Skeletal muscle satellite cell (primary cell): Measurements from ENCODE around the gene RANBP9.

Experiments used
- H3K27me3 ChIP-seq: 2 replicates; pipeline ENCODE4 v1.7.0; 2013; ENCODE audit warnings: low read length; ENCODE audit not compliant: control insufficient read depth, insufficient read depth
- H3K36me3 ChIP-seq: 2 replicates; pipeline ENCODE4 v1.7.0; 2013; ENCODE audit warnings: mild to moderate bottlenecking, control low read depth, low read length; ENCODE audit not compliant: insufficient read depth
- H3K4me1 ChIP-seq: 2 replicates; pipeline ENCODE4 v1.7.0; 2013; ENCODE audit warnings: low read length; ENCODE audit not compliant: control insufficient read depth, insufficient read depth
- H3K4me2 ChIP-seq: 2 replicates; pipeline ENCODE4 v1.7.0; 2013; ENCODE audit warnings: mild to moderate bottlenecking, low read length
- H3K4me3 ChIP-seq: 2 replicates; pipeline ENCODE4 v1.7.0; 2013; ENCODE audit warnings: low read length
- H3K9ac ChIP-seq: 2 replicates; pipeline ENCODE4 v1.7.0; 2013; ENCODE audit warnings: mild to moderate bottlenecking, low read depth, low read length, moderate library complexity
- H3K9me3 ChIP-seq: replicated peaks from 2 replicates; pipeline ENCODE4 v1.7.0; 2013; ENCODE audit warnings: mild to moderate bottlenecking, control low read depth, low read length

The RANBP9 gene

GRCh38 chr6:13613029-13613594, 98.5 kb downstream of the RANBP9 start:
- Histone ChIP-seq H3K9me3 (no peaks in the 10 kb centered on the region), H3K4me3 (no peak overlapping the region), H3K4me2 (peak overlapping the region; percentile 98), H3K36me3 (peaks cover 14% of the 10 kb centered on the region), H3K4me1 (peaks cover 23% of the 10 kb centered on the region), H3K9ac (no peak overlapping the region), H3K27me3 (no peaks in the 10 kb centered on the region)

DNA sequence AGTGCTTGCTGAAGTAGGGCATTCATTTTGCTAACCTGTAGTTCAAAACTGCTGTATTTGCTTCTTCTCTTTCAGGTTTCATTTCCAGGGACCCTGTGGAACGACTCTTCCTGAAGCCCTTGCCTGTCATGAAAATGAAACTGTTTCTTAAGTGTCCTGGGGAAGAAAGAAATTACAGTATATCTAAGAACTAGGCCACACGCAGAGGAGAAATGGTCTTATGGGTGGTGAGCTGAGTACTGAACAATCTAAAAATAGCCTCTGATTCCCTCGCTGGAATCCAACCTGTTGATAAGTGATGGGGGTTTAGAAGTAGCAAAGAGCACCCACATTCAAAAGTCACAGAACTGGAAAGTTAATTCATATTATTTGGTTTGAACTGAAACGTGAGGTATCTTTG, 99.9 kb downstream of the RANBP9 start:
- H3K27me3 ChIP-seq, result no peaks in the 10 kb centered on the region
- peaks cover 5% of the 10 kb centered on the region for H3K36me3 ChIP-seq
- H3K9me3 ChIP-seq, result no peaks in the 10 kb centered on the region
- H3K9ac ChIP-seq, result no peak overlapping the region
- H3K4me2 ChIP-seq, result no peak overlapping the region
- no peak overlapping the region for H3K4me3 ChIP-seq
- peaks cover 16% of the 10 kb centered on the region for H3K4me1 ChIP-seq

DNA sequence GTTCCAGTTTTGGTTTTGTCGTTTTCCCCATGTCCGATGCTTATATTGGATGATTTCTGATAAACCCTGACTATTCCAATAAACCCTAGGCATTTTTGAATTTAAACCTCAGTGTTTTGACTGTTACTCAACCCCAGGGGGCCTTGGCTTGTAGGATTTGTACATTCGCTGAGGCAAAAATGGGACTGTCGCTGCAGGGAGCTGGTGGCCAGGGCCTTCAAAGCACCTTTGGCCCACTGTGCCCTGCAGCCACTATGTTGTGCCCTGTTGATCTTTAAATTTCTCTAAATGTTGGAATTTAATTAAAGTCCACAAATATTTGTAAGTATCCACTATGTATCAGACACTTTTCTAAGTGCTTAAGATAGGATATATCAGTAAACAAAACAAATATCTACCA, 106.0 kb downstream of the RANBP9 start:
- no peak overlapping the region for H3K4me2 ChIP-seq
- no peak overlapping the region for H3K9ac ChIP-seq
- H3K27me3 ChIP-seq, result no peaks in the 10 kb centered on the region
- no peaks in the 10 kb centered on the region for H3K9me3 ChIP-seq
- H3K36me3 ChIP-seq, result peaks cover 19% of the 10 kb centered on the region
- no peaks in the 10 kb centered on the region for H3K4me1 ChIP-seq
- H3K4me3 ChIP-seq, result no peak overlapping the region

DNA sequence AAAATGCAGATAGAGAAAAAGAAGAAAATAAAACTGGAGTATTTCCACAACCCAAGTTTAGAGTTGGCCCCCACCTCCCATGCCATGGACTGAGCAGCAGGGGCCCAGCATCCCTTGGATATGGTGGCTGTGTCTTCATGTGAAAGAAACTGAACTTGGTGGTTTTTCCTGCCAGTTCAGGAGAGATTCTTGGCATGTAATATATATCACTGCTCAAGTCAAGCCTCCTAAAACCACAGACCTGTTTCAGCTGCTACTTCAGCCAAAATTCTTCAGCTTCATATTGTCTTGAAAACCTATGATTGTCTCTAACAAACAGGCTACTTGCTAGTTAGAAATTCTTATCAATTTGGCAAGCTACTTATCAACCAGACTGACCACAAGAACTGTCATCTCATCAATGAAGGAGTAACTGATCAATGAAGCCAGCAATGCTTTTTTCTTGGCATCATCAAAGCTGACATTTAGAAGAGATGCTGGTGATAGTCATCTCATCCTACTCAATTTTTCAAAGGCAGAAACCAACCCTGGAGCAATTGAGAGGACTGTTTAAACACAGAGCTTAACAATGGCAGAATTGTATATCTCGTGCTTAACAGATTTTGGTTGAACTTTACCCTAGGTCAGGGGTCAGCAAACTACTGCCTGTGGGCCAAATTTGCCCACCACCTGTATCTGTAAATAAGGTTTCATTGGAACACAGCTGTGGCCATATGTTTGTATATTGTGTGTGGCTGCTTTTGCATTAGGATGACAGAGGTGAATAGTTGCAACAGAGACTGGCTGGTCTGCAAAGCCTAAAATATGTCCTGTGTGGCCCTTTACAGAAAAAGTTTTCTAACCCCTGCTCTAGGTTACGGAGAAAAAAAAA, 106.9 kb downstream of the RANBP9 start:
- Histone ChIP-seq H3K36me3 (peaks cover 22% of the 10 kb centered on the region), H3K4me3 (no peak overlapping the region), H3K4me1 (no peaks in the 10 kb centered on the region), H3K9me3 (no peaks in the 10 kb centered on the region), H3K4me2 (no peak overlapping the region), H3K27me3 (no peaks in the 10 kb centered on the region), H3K9ac (no peak overlapping the region)

DNA sequence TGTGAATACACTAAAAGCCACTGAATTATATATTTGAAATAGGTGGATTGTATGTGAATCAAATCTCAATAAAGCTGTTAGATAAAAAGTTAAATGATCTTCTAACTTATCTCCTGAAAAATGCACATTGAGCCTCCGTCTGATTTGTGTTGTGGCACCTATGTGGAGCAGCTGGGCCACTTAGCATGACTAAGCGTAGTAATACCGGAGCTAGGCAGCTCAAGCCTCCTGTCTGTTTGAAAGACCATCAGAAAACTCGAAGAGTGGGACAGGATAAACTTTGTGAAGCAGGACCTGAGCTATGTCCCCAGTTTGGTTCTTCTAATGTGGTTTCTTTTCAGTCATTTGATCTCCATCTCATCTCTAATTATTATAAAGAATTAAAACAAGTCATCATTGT, 107.5 kb downstream of the RANBP9 start:
- Histone ChIP-seq H3K9ac (no peak overlapping the region), H3K4me2 (no peak overlapping the region), H3K36me3 (peaks cover 22% of the 10 kb centered on the region), H3K4me3 (no peak overlapping the region), H3K27me3 (no peaks in the 10 kb centered on the region), H3K4me1 (no peaks in the 10 kb centered on the region), H3K9me3 (no peaks in the 10 kb centered on the region)

DNA sequence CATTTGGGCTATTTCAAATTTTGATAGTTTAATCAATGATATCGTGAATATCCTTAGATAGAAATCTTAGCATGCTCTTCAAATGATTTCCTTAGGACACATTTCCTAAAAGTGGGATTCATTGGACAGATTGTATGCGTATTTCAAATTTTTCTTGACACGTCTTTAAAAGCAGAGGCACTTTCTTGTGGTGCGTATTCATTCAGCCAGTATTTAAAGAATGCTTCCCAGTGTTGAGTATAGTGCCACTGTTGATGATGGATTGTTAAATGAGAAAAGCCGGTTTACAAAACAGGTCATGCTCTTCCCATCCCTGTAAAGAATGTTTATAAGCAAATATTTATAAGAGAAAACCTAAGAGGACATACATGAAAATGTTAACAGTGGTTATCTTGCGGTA, 111.6 kb downstream of the RANBP9 start:
- no peak overlapping the region for H3K4me2 ChIP-seq
- H3K36me3 ChIP-seq, result peaks cover 13% of the 10 kb centered on the region
- no peak overlapping the region for H3K9ac ChIP-seq
- no peaks in the 10 kb centered on the region for H3K9me3 ChIP-seq
- no peaks in the 10 kb centered on the region for H3K27me3 ChIP-seq
- H3K4me3 ChIP-seq, result no peak overlapping the region
- H3K4me1 ChIP-seq, result no peaks in the 10 kb centered on the region

DNA sequence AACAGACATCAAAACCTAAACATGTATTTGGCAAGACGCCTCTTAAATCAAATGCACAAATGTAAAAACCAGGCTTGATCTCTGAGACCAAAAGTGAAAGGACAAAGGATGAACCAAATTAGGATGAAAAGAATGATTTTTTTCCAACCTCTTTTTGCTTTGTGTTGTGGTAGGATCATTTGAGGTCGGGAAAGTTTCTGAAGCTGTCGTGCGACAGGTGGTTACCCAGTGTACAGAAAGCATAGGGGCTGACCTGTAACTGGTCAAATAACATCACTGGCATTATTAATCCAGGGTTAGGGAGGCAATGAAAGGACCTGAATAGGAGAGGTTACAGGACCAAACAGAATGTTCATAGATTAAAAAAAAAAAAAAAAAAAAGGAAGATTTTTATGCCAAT, 114.6 kb downstream of the RANBP9 start:
- Histone ChIP-seq H3K36me3 (peaks cover 13% of the 10 kb centered on the region), H3K4me2 (no peak overlapping the region), H3K4me1 (no peaks in the 10 kb centered on the region), H3K4me3 (no peak overlapping the region), H3K9ac (no peak overlapping the region), H3K9me3 (no peaks in the 10 kb centered on the region), H3K27me3 (no peaks in the 10 kb centered on the region)

- no peaks in the 10 kb centered on the region for H3K4me1 ChIP-seq
- no peaks in the 10 kb centered on the region for H3K9me3 ChIP-seq
- no peak overlapping the region for H3K9ac ChIP-seq
- H3K4me3 ChIP-seq, result no peak overlapping the region
- peaks cover 4% of the 10 kb centered on the region for H3K36me3 ChIP-seq
- H3K4me2 ChIP-seq, result no peak overlapping the region
- no peaks in the 10 kb centered on the region for H3K27me3 ChIP-seq
Measured at GRCh38 chr6:13593720-13594119, 117.9 kb downstream of the RANBP9 start.

- Histone ChIP-seq H3K9ac (no peak overlapping the region), H3K4me1 (no peaks in the 10 kb centered on the region), H3K9me3 (no peaks in the 10 kb centered on the region), H3K36me3 (peaks cover 4% of the 10 kb centered on the region), H3K27me3 (no peaks in the 10 kb centered on the region), H3K4me3 (no peak overlapping the region), H3K4me2 (no peak overlapping the region)
Measured at GRCh38 chr6:13593103-13593502, 118.5 kb downstream of the RANBP9 start.

- H3K4me3 ChIP-seq, result no peak overlapping the region
- peaks cover 9% of the 10 kb centered on the region for H3K36me3 ChIP-seq
- no peak overlapping the region for H3K4me2 ChIP-seq
- H3K9ac ChIP-seq, result no peak overlapping the region
- H3K9me3 ChIP-seq, result no peaks in the 10 kb centered on the region
- H3K4me1 ChIP-seq, result no peaks in the 10 kb centered on the region
- H3K27me3 ChIP-seq, result no peaks in the 10 kb centered on the region
Measured at GRCh38 chr6:13591205-13591921, 120.3 kb downstream of the RANBP9 start.

- Histone ChIP-seq H3K4me2 (no peak overlapping the region), H3K4me3 (no peak overlapping the region), H3K9me3 (no peaks in the 10 kb centered on the region), H3K4me1 (no peaks in the 10 kb centered on the region), H3K27me3 (no peaks in the 10 kb centered on the region), H3K36me3 (peaks cover 7% of the 10 kb centered on the region), H3K9ac (no peak overlapping the region)
Measured at GRCh38 chr6:13590574-13591153, 121.0 kb downstream of the RANBP9 start.
